Mesendoderm (in vitro differentiated cells): ENCODE measurements around the gene MTG2.

Experiments used
- DNase-seq: peaks from one replicate; pipeline ENCODE4 v3.0.0; 2013
- H2AK5ac ChIP-seq: 2 replicates; pipeline ENCODE4 v1.6.1; 2013; ENCODE audit warnings: low read length, inconsistent platforms
- H2BK120ac ChIP-seq: 2 replicates; pipeline ENCODE4 v1.6.1; 2013; ENCODE audit warnings: low read depth, mild to moderate bottlenecking, low read length, moderate library complexity, mixed read lengths
- H2BK15ac ChIP-seq: replicated peaks from 2 replicates; pipeline ENCODE4 v1.6.1; 2013; ENCODE audit warnings: low read depth, mild to moderate bottlenecking, moderate library complexity
- H2BK5ac ChIP-seq: 2 replicates; pipeline ENCODE4 v1.6.1; 2013; ENCODE audit warnings: low read length, inconsistent platforms
- H3K18ac ChIP-seq: 2 replicates; pipeline ENCODE4 v1.6.1; 2013; ENCODE audit warnings: mild to moderate bottlenecking, low read length, mixed read lengths
- H3K23ac ChIP-seq: one replicate; pipeline ENCODE4 v1.6.1; 2013; ENCODE audit warnings: low read length
- H3K27ac ChIP-seq: 2 replicates; pipeline ENCODE4 v1.5.1; 2013; ENCODE audit warnings: low read depth, mild to moderate bottlenecking, inconsistent platforms, low read length, moderate library complexity
- H3K27me3 ChIP-seq: 2 replicates; pipeline ENCODE4 v1.6.1; 2013; ENCODE audit warnings: low read length, control low read depth, mild to moderate bottlenecking, inconsistent platforms; ENCODE audit not compliant: insufficient read depth, poor library complexity
- H3K36me3 ChIP-seq: 2 replicates; pipeline ENCODE4 v1.6.1; 2013; ENCODE audit warnings: low read length, inconsistent platforms; ENCODE audit not compliant: control insufficient read depth, insufficient read depth
- H3K4ac ChIP-seq: one replicate; pipeline ENCODE4 v1.6.1; 2013; ENCODE audit warnings: low read depth, mild to moderate bottlenecking, low read length, moderate library complexity
- H3K4me1 ChIP-seq: 2 replicates; pipeline ENCODE4 v1.6.1; 2013; ENCODE audit warnings: low read depth, low read length, inconsistent platforms; ENCODE audit not compliant: control insufficient read depth
- H3K4me2 ChIP-seq: 2 replicates; pipeline ENCODE4 v1.6.1; 2013; ENCODE audit warnings: low read length
- H3K4me3 ChIP-seq: 2 replicates; pipeline ENCODE4 v1.5.1; 2013; ENCODE audit warnings: mild to moderate bottlenecking, low read length
- H3K56ac ChIP-seq: one replicate; pipeline ENCODE4 v1.6.1; 2013; ENCODE audit warnings: low read length
- H3K79me1 ChIP-seq: 2 replicates; pipeline ENCODE4 v1.6.1; 2013; ENCODE audit warnings: low read length, inconsistent platforms
- H3K79me2 ChIP-seq: 2 replicates; pipeline ENCODE4 v1.6.1; 2013; ENCODE audit warnings: mild to moderate bottlenecking, low read length; ENCODE audit not compliant: control insufficient read depth, insufficient read depth
- H3K9ac ChIP-seq: 2 replicates; pipeline ENCODE4 v1.6.1; 2013; ENCODE audit warnings: low read length, inconsistent platforms
- H4K5ac ChIP-seq: one replicate; pipeline ENCODE4 v1.6.1; 2013; ENCODE audit warnings: low read length
- H4K8ac ChIP-seq: one replicate; pipeline ENCODE4 v1.6.1; 2013; ENCODE audit warnings: low read depth, mild to moderate bottlenecking, control low read depth, low read length, moderate library complexity
- WGBS: extraction: QIAGEN DNeasy Blood & Tissue Kit; methylation state at CpG from one replicate; pipeline ENCODE4 v1.1.7; 2013; ENCODE audit warnings: low lambda C conversion rate, missing lambda C conversion rate; ENCODE audit not compliant: insufficient coverage; ENCODE audit errors: extremely low coverage; 5-methylcytosine and 5-hydroxymethylcytosine counted together

MTG2 gene

DNA sequence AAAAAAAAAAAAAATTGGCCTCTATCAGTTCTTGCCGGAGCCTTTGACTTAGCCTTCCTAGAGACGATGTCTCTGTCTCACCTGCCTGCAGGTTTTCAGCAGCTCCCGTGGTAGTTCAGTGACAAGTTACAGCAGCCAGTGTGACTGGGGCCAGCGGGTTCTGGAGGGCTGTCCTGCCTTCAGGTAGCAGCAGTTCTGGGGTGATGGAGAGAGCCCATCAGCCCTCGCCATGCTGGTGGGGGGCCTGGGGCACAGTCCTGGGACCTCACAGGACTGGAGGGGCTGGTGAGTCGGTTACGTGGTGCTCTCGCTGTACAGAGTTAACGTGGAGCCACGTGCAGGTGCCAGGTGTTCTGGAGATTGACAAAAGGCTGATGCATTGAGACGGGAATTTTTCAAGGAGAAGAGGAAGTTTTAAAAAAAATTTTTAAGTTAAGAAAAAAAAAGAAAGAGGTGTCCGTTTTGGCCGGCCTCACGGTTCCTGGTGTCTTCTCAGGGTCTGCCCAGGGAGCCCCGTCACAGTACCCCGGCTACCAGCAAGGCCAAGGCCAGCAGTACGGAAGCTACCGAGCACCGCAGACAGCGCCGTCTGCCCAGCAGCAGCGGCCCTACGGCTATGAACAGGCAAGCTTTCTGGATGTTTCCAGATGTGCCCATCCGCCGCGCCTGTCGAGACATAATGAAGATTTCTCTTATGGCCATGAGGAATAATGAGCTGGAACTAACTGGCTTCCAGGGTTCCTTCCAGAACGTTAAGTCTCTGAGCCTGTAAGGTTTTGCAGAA, 8.6 kb upstream of the MTG2 start:
- no peak overlapping the region for H2BK15ac ChIP-seq
- H3K79me2 ChIP-seq: no peaks in the 10 kb centered on the region
- no peaks in the 10 kb centered on the region for H3K4me1 ChIP-seq
- no peak overlapping the region for H3K23ac ChIP-seq
- WGBS: 100% methylated on average over 1 of the region's 28 CpGs
- DNase-seq: no peak
- no peak overlapping the region for H2BK120ac ChIP-seq
- H4K5ac ChIP-seq: no peak overlapping the region
- H3K56ac ChIP-seq: no peak overlapping the region
- no peak overlapping the region for H3K9ac ChIP-seq
- H3K4me3 ChIP-seq: no peak overlapping the region
- no peak overlapping the region for H4K8ac ChIP-seq
- H3K36me3 ChIP-seq: peaks cover 2% of the 10 kb centered on the region
- no peak overlapping the region for H3K18ac ChIP-seq
- no peak overlapping the region for H2BK5ac ChIP-seq
- H3K27ac ChIP-seq: no peak overlapping the region
- no peaks in the 10 kb centered on the region for H3K27me3 ChIP-seq
- no peak overlapping the region for H3K4me2 ChIP-seq
- no peak overlapping the region for H2AK5ac ChIP-seq
- H3K4ac ChIP-seq: no peak overlapping the region
- no peaks in the 10 kb centered on the region for H3K79me1 ChIP-seq

DNA sequence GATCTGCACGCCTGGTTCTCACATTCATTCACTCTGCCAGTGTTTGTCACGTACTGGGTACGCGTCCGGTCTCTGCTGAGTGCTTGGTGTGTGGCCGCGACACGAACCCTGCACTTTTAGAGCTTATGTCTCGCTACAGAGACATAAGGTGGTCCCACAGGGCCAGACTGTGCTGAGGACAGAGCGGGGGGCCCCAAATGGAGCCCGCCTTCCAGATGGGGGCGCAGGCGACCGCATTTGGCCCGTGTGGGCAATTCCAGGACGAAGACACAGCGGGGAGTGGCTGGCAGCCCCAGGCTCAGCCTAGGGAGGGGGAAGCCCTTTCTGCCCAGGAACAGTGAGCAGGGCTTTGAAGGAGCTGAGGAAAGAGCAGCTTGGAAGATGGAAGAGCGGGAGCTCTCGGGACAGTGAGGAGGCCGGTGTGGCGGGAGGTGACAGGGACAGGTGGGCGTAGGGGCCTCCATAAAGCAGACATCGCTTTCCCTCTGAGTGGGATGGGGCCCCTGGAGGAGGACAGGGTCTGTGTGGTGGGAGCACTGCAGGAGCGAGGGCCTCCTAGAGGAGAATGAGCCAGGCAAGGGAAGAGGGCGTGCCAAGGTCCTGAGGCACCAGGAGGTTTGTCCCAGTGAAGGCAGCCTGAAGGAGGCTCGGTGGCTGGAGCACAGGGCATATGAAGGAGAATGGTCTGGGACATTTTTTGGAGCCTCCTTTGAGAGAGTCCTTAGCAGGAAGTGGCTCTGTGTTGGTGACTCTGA, 7.8 kb upstream of the MTG2 start:
- no peak for DNase-seq
- H3K23ac ChIP-seq: no peak overlapping the region
- no peak overlapping the region for H3K4me3 ChIP-seq
- H2AK5ac ChIP-seq: no peak overlapping the region
- H3K18ac ChIP-seq: no peak overlapping the region
- no peaks in the 10 kb centered on the region for H3K79me2 ChIP-seq
- peaks cover 2% of the 10 kb centered on the region for H3K36me3 ChIP-seq
- H3K4me1 ChIP-seq: no peaks in the 10 kb centered on the region
- H4K8ac ChIP-seq: no peak overlapping the region
- no peak overlapping the region for H3K9ac ChIP-seq
- no peak overlapping the region for H2BK5ac ChIP-seq
- H3K4ac ChIP-seq: no peak overlapping the region
- no peak overlapping the region for H4K5ac ChIP-seq
- H3K79me1 ChIP-seq: no peaks in the 10 kb centered on the region
- no peak overlapping the region for H3K27ac ChIP-seq
- no peak overlapping the region for H2BK15ac ChIP-seq
- WGBS: no CpG with 5 or more reads among the region's 26 CpGs
- H2BK120ac ChIP-seq: no peak overlapping the region
- no peak overlapping the region for H3K56ac ChIP-seq
- no peaks in the 10 kb centered on the region for H3K27me3 ChIP-seq
- H3K4me2 ChIP-seq: no peak overlapping the region

DNA sequence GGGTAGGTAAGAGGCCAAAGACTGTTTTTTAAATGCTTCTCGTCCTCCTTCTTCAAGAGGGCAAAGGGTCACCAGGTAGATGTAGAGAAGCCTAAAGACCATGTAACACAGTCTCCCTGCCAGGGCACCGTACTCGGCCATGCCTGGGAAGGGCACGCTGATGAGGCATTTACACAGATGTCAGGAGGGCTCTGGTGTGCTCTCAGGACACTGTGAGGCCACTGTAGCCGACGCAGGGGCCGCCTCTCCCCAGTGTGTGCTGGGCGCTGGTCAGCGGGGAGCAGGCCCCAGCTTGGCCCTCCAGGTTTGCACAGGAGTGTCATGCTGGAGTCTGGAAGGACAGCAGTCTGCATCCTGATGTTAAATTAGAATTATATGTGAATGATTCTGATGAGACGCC, 7.1 kb upstream of the MTG2 start:
- Histone ChIP-seq H3K18ac (no peak overlapping the region), H3K56ac (no peak overlapping the region), H3K27me3 (no peaks in the 10 kb centered on the region), H2BK120ac (no peak overlapping the region), H2BK5ac (no peak overlapping the region), H3K79me1 (no peaks in the 10 kb centered on the region), H3K23ac (no peak overlapping the region), H3K36me3 (peaks cover 2% of the 10 kb centered on the region), H2BK15ac (no peak overlapping the region), H3K4ac (no peak overlapping the region), H3K4me1 (no peaks in the 10 kb centered on the region), H3K4me2 (no peak overlapping the region), H3K79me2 (no peaks in the 10 kb centered on the region), H4K8ac (no peak overlapping the region), H3K9ac (no peak overlapping the region), H3K27ac (no peak overlapping the region), H2AK5ac (no peak overlapping the region), H3K4me3 (no peak overlapping the region), H4K5ac (no peak overlapping the region)
- DNase-seq: no peak
- no CpG with 5 or more reads among the region's 10 CpGs for WGBS

DNA sequence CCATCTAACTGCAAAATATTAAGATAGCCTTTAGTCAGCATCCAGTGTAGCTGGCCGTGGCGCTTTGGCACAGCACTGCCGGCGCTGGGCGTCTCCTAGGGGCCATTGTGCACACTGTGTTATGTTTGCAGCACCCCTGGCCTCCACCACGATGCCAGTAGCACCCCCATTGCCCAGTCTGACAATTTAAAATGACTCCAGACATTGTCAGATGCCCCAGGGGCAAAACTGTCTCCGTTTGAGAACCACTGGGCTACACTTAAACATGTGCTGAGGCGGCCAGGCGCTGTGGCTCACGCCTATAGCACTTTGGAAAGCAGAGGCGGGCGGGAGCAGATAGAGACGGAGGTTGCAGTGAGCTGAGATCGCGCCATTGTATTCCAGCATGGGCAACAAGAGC, 6.0 kb upstream of the MTG2 start:
- H3K36me3 ChIP-seq: peaks cover 2% of the 10 kb centered on the region
- no peaks in the 10 kb centered on the region for H3K4me1 ChIP-seq
- no peak overlapping the region for H3K23ac ChIP-seq

DNA sequence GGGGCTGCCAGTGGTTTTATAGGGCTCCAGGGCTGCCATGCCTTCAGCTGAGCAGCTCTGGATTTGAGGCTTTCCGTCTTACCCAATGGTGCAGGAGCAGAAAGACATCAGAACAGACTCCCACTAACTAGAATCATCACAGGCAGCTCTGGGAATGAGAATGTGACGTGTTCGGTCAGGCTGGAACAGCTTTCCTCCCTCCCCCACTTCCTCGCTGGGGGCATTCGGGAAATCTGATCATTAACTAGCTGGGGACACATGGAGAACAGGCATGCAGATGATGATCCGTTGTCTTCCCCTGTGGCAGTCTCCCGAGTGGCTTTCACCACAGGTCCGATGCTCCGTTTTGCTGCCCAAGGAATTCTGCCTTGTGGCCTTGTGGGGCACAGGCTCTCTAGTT, 5.5 kb upstream of the MTG2 start:
- Histone ChIP-seq H3K9ac (no peak overlapping the region), H3K27ac (no peak overlapping the region), H3K36me3 (peaks cover 2% of the 10 kb centered on the region), H3K79me2 (no peaks in the 10 kb centered on the region), H3K4ac (no peak overlapping the region), H3K4me3 (no peak overlapping the region), H3K56ac (no peak overlapping the region), H3K4me2 (no peak overlapping the region), H3K79me1 (no peaks in the 10 kb centered on the region), H4K8ac (no peak overlapping the region), H2BK5ac (no peak overlapping the region), H3K27me3 (no peaks in the 10 kb centered on the region), H2BK120ac (no peak overlapping the region), H4K5ac (no peak overlapping the region), H3K4me1 (no peaks in the 10 kb centered on the region), H3K23ac (no peak overlapping the region), H2BK15ac (no peak overlapping the region), H2AK5ac (no peak overlapping the region), H3K18ac (no peak overlapping the region)
- WGBS: no CpG with 5 or more reads among the region's 9 CpGs
- no peak for DNase-seq

More for the DNA sequence above, 6.0 kb upstream of the MTG2 start:
- H3K79me1 ChIP-seq: no peaks in the 10 kb centered on the region
- H3K27ac ChIP-seq: no peak overlapping the region
- H2BK120ac ChIP-seq: no peak overlapping the region
- WGBS: no CpG with 5 or more reads among the region's 15 CpGs
- no peak overlapping the region for H4K5ac ChIP-seq
- no peaks in the 10 kb centered on the region for H3K79me2 ChIP-seq
- no peak for DNase-seq
- H3K56ac ChIP-seq: no peak overlapping the region
- H3K4me2 ChIP-seq: no peak overlapping the region
- no peak overlapping the region for H3K4me3 ChIP-seq
- no peak overlapping the region for H3K9ac ChIP-seq
- H2AK5ac ChIP-seq: no peak overlapping the region
- H2BK5ac ChIP-seq: no peak overlapping the region
- H4K8ac ChIP-seq: no peak overlapping the region
- no peak overlapping the region for H2BK15ac ChIP-seq
- H3K18ac ChIP-seq: no peak overlapping the region
- no peak overlapping the region for H3K4ac ChIP-seq
- no peaks in the 10 kb centered on the region for H3K27me3 ChIP-seq
